Body of pancreas (tissue), 4 donors: ENCODE results near the gene ERBB2. TPM values are rescaled to one million over a fixed set of nuclear protein-coding genes. Genes with fewer than 3 reads are reported as not detected.

Experiments used
- ATAC-seq: fragments of 150-250 bp; one replicate; pipeline ENCODE4 v1.9.1; 2016
- DNase-seq, 4 donors: peaks; one replicate each; pipeline ENCODE4 v3.0.0-alpha.2; 2019
- H3K27ac ChIP-seq, 4 donors: fragments of 200-600 bp; sonication (generic); 1 replicate in 3 of 4; 2 replicates in 1 of 4; pipeline versions ENCODE4 v1.5.1 to v1.6.1; 2016 to 2019; ENCODE audit warnings: mild to moderate bottlenecking in 1 of 4, mixed read lengths in 1 of 4, moderate library complexity in 1 of 4
- H3K27me3 ChIP-seq, 2 donors: fragments of 200-600 bp; sonication (generic); one replicate each; pipeline ENCODE4 v1.6.0; 2016; ENCODE audit warnings: mild to moderate bottlenecking in 1 of 2
- H3K36me3 ChIP-seq, 2 donors: fragments of 200-600 bp; sonication (generic); replicated peaks in 1 of 2; 2 replicates each; pipeline ENCODE4 v1.5.1; 2016; ENCODE audit warnings: low read depth in 2 of 2; ENCODE audit not compliant: insufficient read depth in 1 of 2
- H3K4me1 ChIP-seq: fragments of 200-600 bp; sonication (generic); one replicate; pipeline ENCODE4 v1.6.0; 2016
- H3K4me3 ChIP-seq, 2 donors: fragments of 200-600 bp; sonication (generic); 1 replicate in 1 of 2; 2 replicates in 1 of 2; pipeline ENCODE4 v1.5.1; 2016 to 2019
- H3K9me3 ChIP-seq, 3 donors: fragments of 200-600 bp; sonication (generic); 1 replicate in 2 of 3; 2 replicates in 1 of 3; pipeline ENCODE4 v1.5.1; 2016
- CTCF ChIP-seq, 7 experiments: fragments of 450-650 bp in 4 of 7; fragments of 200-600 bp in 3 of 7; sonication (generic) in 3 of 7; IDR thresholded peaks; one replicate each; pipeline ENCODE4 v1.5.1; 2016 to 2019; ENCODE audit warnings: antibody characterized with exemption in 7 of 7
- POLR2A ChIP-seq, 3 donors: fragments of 450-650 bp; IDR thresholded peaks; one replicate each; pipeline ENCODE4 v1.6.1; 2016; ENCODE audit warnings: antibody characterized with exemption in 3 of 3, mild to moderate bottlenecking in 2 of 3
- WGBS, 2 donors: methylation state at CpG; one replicate each; pipeline ENCODE4 v1.1.5; 2017; 5-methylcytosine and 5-hydroxymethylcytosine counted together
- intact Hi-C: fragments of 100-400 bp; cut with DNase I; formaldehyde crosslinking; loops from one replicate; pipeline ENCODE4 v1.15.1; 2023
- total RNA-seq, 2 donors: library from RNA; depleted of rRNA; stranded (reverse); fragments of >200 nt; gene quantifications; one replicate each; pipeline ENCODE4 v1.1.0, GENCODE V29; 2016

Gene ERBB2
- total RNA-seq, 2 donors from 2014 or later: 52.4 to 65.3 TPM

- WGBS, 2 donors: 71 to 78% methylated on average over 3 of the region's 3 CpGs
- H3K4me1 ChIP-seq: no peaks in the 10 kb centered on the region
- ATAC-seq: no peak
- H3K36me3 ChIP-seq: no peaks in the 10 kb centered on the region
- intact Hi-C loops: no loop called here
- H3K9me3 ChIP-seq: no peaks in the 10 kb centered on the region
- no peak overlapping the region for H3K4me3 ChIP-seq
- no peak overlapping the region for H3K27ac ChIP-seq
- no peaks in the 10 kb centered on the region for H3K27me3 ChIP-seq
- DNase-seq: no peak
- TF ChIP-seq POLR2A (IDR thresholded peaks at IDR 0.05) (no peak), CTCF (IDR thresholded peaks at IDR 0.05) (no peak)
These were observed 67.3 kb downstream of the ERBB2 start for GRCh38 chr17:39767147-39767546.

GRCh38 chr17:39769974-39770587 is 70.2 kb downstream of the ERBB2 start:
- Histone ChIP-seq H3K4me3 (no peak overlapping the region), H3K27ac (no peak overlapping the region), H3K27me3 (no peaks in the 10 kb centered on the region), H3K9me3 (no peaks in the 10 kb centered on the region), H3K4me1 (no peaks in the 10 kb centered on the region), H3K36me3 (no peaks in the 10 kb centered on the region)
- ATAC-seq: no peak
- WGBS, 2 donors: 61 to 66% methylated on average over 8 of the region's 8 CpGs
- no peak for DNase-seq
- TF ChIP-seq POLR2A (IDR thresholded peaks at IDR 0.05): no peak
- no peak for TF ChIP-seq CTCF (IDR thresholded peaks at IDR 0.05)
- intact Hi-C loops: no loop called here

GRCh38 chr17:39772415-39772814 is 72.6 kb downstream of the ERBB2 start:
- ATAC-seq: no peak
- Histone ChIP-seq H3K9me3 (no peaks in the 10 kb centered on the region), H3K4me1 (no peaks in the 10 kb centered on the region), H3K4me3 (no peak overlapping the region), H3K27ac (no peak overlapping the region), H3K36me3 (no peaks in the 10 kb centered on the region), H3K27me3 (no peaks in the 10 kb centered on the region)
- intact Hi-C loops: no loop called here
- no peak for DNase-seq
- TF ChIP-seq CTCF (IDR thresholded peaks at IDR 0.05) (no peak), POLR2A (IDR thresholded peaks at IDR 0.05) (no peak)

GRCh38 chr17:39772987-39773934 is 73.4 kb downstream of the ERBB2 start:
- intact Hi-C loops: no loop called here
- H3K27ac ChIP-seq: no peak overlapping the region
- DNase-seq (no peak), ATAC-seq (no peak)
- H3K4me3 ChIP-seq: no peak overlapping the region
- H3K4me1 ChIP-seq: no peaks in the 10 kb centered on the region
- 75 to 78% methylated on average over 7 of the region's 7 CpGs for WGBS, 2 donors
- no peaks in the 10 kb centered on the region for H3K36me3 ChIP-seq
- TF ChIP-seq CTCF (IDR thresholded peaks at IDR 0.05): no peak
- no peak for TF ChIP-seq POLR2A (IDR thresholded peaks at IDR 0.05)
- no peaks in the 10 kb centered on the region for H3K9me3 ChIP-seq
- H3K27me3 ChIP-seq: no peaks in the 10 kb centered on the region
